ENCODE data around the gene NDUFB10.
A peak's percentile ranks its signal among the peaks of the same experiment; 100 is the strongest.

Gene NDUFB10

GRCh38 chr16:1971796-1972489 is 12.6 kb downstream of the NDUFB10 start, which contains the start of gene TBL3:
Gene TBL3, plus strand, starts transcription at chr16:1972053. Its CDS starts 112 bp downstream, at chr16:1972165.
- peak; percentile 93 to 98 (median 94) for DNase-seq

DNA sequence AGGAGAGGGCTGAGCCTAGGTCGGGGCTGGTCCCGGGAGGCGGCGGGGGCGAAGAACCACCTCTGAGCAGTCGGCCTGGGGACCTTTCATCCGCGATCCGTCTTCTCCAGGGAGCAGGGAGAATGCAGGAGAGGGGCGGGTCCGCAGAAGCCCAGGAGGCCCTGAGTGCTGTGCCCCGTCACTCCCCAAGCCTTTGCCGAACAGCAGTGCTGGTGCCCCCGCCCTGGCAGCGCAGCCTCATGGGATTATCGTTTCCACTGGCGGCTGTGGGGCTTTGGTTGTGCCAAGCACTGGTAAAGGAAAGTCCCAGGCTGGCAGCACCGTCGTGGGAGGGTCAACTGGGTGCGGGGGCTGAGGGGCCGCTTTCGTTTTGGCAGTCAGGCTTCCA is 13.1 kb downstream of the NDUFB10 start:
- no peak for DNase-seq

- DNase-seq = no peak
Measured at GRCh38 chr16:1973461-1974156, 14.3 kb downstream of the NDUFB10 start.

DNA sequence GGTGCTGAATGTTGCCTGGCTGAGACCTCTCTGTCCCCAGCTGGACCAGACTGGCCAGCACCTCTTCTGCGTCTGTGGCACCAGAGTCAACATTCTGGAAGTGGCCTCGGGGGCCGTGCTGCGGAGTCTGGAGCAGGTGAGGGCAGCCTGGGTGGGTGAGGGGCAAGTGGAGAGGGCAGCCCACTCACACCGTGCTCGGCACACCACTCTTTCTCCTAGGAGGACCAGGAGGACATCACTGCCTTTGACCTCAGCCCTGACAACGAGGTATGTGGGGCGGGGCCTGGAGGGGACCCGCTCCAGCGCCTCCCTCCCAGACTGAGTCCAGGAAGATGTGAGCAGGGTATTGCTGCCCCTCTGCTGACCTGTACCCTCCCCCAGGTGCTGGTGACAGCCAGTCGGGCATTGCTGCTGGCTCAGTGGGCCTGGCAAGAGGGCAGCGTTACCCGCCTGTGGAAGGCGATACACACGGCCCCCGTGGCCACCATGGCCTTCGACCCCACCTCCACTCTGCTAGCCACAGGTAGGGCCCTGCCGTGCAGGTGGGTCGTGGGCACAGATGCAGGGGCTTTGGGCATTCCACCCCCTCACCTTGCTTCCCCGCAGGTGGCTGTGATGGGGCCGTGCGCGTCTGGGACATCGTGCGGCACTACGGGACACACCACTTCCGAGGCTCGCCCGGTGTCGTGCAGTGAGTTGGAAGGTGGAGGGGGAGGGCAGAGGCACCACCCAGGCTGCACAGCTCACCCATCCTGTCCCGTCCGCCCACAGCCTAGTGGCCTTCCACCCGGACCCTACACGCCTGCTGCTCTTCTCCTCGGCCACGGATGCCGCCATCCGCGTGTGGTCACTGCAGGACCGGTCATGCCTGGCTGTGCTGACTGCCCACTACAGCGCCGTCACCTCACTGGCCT is 15.1 kb downstream of the NDUFB10 start:
- no peak for DNase-seq

- no peak for DNase-seq
Measured at GRCh38 chr16:1975432-1976215, 16.3 kb downstream of the NDUFB10 start.

DNA sequence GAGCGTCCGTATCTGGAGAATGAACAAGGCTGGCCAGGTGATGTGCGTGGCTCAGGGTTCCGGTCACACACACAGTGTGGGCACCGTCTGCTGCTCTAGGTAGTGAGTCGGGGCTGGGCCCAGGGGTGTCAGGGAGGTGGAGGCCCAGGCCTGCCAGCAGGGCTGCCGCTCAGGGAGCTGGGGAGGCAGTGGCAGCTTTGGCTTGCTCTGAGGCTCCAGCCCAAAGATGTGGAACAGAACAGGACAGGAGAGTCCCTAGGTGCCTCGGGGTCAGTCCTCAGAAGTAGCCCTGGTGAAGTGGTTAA is 16.8 kb downstream of the NDUFB10 start:
- DNase-seq = no peak

DNA sequence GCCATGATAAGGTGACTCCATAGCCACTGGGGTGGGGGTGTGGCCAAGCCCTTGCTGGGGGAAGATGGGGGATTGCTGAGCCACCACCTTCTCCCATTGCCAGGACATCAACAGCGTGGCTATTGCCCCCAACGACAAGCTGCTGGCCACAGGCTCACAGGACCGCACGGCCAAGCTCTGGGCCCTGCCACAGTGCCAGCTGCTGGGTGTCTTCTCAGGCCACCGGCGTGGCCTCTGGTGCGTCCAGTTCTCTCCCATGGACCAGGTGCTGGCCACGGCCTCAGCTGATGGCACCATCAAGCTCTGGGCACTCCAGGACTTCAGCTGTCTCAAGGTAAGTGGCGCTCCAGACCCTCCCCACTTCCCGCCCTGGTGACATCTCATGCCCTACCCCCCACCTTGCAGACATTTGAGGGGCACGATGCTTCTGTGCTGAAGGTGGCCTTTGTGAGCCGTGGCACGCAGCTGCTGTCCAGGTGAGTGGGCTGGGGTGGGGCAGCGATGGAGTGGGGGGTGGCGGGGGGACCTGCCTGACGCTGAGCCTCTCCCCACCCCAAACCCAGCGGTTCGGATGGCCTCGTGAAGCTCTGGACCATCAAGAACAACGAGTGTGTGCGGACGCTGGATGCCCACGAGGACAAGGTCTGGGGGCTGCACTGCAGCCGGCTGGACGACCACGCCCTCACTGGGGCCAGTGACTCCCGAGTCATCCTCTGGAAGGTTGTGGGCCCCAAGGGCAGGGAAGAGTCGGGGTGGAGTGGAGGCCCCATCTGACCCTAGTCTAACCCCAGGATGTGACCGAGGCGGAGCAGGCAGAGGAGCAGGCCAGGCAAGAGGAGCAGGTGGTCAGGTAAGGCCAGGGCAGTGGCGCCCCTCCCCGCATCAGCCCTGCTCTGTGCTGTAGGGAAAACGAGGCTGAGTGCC is 17.9 kb downstream of the NDUFB10 start:
- no peak for DNase-seq

DNA sequence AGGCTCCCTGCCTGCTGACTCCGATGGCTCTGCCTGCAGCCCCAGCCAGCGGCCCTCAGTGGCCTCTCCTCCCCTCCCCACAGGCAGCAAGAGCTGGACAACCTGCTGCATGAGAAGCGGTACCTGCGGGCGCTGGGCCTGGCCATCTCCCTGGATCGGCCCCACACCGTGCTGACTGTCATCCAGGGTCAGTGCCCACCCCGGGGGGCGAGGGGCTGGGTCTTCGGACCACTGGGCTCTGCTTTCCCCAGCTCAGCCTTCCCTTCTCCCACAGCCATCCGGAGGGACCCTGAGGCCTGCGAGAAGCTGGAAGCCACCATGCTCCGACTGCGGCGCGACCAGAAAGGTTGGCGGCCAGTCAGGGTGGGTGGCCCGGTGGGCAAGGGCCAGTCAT is 18.5 kb downstream of the NDUFB10 start:
- no peak for DNase-seq

DNA sequence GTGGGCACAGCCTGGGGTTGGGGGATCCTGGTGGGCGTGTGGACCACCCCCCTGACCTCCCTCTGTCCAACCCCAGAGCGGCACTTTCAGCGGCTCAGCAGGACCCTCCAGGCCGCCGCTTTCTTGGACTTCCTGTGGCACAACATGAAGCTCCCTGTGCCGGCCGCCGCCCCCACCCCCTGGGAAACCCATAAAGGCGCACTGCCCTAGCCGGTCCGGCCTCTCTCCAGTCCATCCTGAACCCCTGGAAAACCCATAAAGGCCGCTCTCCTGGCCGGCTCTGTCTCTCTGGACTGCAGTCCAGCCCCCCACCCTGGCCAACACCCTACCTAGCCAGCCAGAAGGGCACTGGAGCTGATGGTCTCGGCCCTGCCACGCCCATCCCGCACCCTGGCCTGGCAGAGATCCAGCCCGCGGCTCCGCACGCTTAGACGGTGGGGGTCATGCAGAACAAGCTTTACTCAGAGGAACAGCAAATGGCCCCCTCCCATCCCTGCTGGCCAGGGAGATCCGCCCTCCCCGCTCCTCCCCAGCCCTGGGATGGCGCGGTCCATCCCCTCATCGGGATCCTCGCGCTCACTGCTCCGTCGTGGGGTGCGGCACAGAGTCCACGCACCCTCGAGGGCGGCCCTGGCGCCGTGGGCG is 19.3 kb downstream of the NDUFB10 start:
- DNase-seq = no peak

GRCh38 chr16:1979271-1980029 is 20.1 kb downstream of the NDUFB10 start:
- no peak for DNase-seq

- no peak for DNase-seq
Measured at GRCh38 chr16:1980030-1980769, 20.9 kb downstream of the NDUFB10 start.

DNA sequence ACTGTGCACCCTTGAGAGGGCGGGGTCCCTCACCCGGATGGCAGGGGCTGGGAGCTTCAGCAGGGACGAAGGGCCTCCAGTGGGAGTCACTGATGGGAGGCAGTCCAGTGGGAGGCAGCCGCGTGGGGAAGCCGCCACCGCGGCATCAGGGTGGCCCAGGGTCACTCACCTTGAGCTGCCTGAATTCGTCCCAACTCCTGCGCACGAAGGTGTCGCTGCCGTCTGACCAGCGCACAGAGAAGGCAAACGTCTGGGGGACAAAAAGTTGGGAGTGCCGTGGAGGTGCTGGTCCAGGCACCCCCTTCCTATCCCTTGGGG is 21.4 kb downstream of the NDUFB10 start:
- DNase-seq = no peak

GRCh38 chr16:1981398-1981836 is 22.1 kb downstream of the NDUFB10 start, which contains the start of gene NOXO1:
Gene NOXO1, minus strand, starts transcription at chr16:1981469. Its CDS starts 290 bp downstream, at chr16:1981179.
- no peak for DNase-seq

DNA sequence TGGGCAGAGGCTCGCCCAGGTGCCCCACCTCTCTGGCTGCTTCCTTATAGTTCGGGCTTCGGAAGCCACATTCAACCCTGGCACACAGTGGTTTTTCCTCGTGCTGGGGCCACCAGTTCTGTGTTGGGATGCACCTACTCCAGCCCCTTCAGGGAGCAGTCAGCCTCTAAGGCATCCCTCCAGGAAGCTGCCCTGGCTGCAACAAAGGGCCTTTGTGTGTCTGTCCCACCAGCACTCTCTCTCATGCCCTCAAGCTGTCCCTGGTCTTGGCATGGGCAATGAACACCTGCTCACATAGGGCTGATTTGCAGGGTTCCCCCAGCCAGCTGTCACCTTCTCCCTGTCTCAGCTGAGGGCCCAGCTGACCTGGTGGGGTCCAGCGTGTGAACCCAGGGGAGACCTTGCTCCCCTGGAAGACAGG is 22.7 kb downstream of the NDUFB10 start:
- no peak for DNase-seq

DNA sequence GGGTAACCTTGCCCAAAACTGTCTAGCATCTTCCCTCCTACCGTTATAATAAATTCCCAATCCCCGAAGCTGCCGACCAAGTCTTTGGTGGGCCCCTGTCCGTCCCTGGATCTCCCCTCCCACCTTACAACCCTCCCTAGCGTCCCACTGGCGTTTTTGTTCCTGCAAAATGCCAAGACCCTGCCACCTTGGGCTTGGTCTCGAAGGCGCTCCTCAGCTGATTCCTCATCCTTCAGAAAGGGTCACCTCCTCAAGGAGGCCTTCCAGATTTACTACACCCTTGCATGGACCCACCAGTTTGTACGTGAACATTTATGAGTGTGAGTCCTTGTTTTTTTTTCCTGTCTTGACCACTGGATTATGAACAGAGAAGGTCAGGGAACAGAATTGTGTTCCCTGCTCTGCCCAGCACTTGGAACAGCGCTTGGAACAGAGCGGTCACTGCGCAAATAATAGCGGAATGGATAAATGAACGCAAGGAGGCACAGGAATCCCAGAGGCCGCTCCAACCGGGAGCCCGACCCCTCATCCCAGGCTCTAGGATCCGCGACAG is 23.7 kb downstream of the NDUFB10 start:
- DNase-seq = no peak

- DNase-seq = peak in 4 of 5 donors; percentile 38 to 80 (median 51)
Measured at GRCh38 chr16:1983544-1984346, 24.4 kb downstream of the NDUFB10 start, which contains the start of gene GFER. Gene GFER, plus strand, starts transcription at chr16:1984193. Its CDS starts 26 bp downstream, at chr16:1984219.

GRCh38 chr16:1984347-1985225 is 25.2 kb downstream of the NDUFB10 start:
- peak in 1 of 5 donors; percentile 27 for DNase-seq

All from T-helper 1 cell (primary cell).